Liver (tissue), 9 donors: ENCODE data around the gene MED31. TPM values are rescaled to one million over a fixed set of nuclear protein-coding genes. Genes with fewer than 3 reads are reported as not detected.

ENCODE experiments used
- DNase-seq: peaks from one replicate; pipeline ENCODE4 v3.0.0-alpha.2; 2017; ENCODE audit warnings: low spot score
- H3K27ac ChIP-seq, 2 donors: one replicate each; pipeline ENCODE4 v1.7.0; 2013; ENCODE audit warnings: inconsistent platforms in 2 of 2, low read length in 2 of 2, control low read depth in 1 of 2, low read depth in 1 of 2, mild to moderate bottlenecking in 1 of 2
- H3K27me3 ChIP-seq, 4 donors: one replicate each; pipeline versions ENCODE4 v1.6.1 to v1.7.0; 2013; ENCODE audit warnings: low read length in 3 of 4, inconsistent platforms in 1 of 4, mild to moderate bottlenecking in 1 of 4, moderate library complexity in 1 of 4; ENCODE audit not compliant: control insufficient read depth in 4 of 4, insufficient read depth in 4 of 4
- H3K36me3 ChIP-seq, 4 donors: one replicate each; pipeline versions ENCODE4 v1.6.1 to v1.7.0; 2013; ENCODE audit warnings: low read length in 3 of 4, mild to moderate bottlenecking in 3 of 4, low read depth in 1 of 4, moderate library complexity in 1 of 4; ENCODE audit not compliant: control insufficient read depth in 4 of 4, insufficient read depth in 3 of 4
- H3K4me1 ChIP-seq, 4 donors: one replicate each; pipeline versions ENCODE4 v1.6.1 to v1.7.0; 2013; ENCODE audit warnings: low read length in 3 of 4, mild to moderate bottlenecking in 3 of 4, moderate library complexity in 1 of 4; ENCODE audit not compliant: control insufficient read depth in 4 of 4, insufficient read depth in 4 of 4
- H3K4me3 ChIP-seq, 3 donors: one replicate each; pipeline versions ENCODE4 v1.6.1 to v1.7.0; 2013; ENCODE audit warnings: low read length in 3 of 3, control low read depth in 1 of 3, low read depth in 1 of 3, mild to moderate bottlenecking in 1 of 3
- H3K9ac ChIP-seq, 2 donors: one replicate each; pipeline ENCODE4 v1.7.0; 2013; ENCODE audit warnings: low read length in 2 of 2, mild to moderate bottlenecking in 2 of 2, moderate library complexity in 2 of 2, control low read depth in 1 of 2, low read depth in 1 of 2
- H3K9me3 ChIP-seq, 4 donors: one replicate each; pipeline versions ENCODE4 v1.6.1 to v1.7.0; 2013; ENCODE audit warnings: low read length in 3 of 4; ENCODE audit not compliant: control insufficient read depth in 4 of 4
- ATF3 ChIP-seq: IDR thresholded peaks from 2 replicates; pipeline ENCODE4 v1.6.1; 2016; ENCODE audit warnings: antibody characterized with exemption
- CTCF ChIP-seq: fragments of 150-350 bp; IDR thresholded peaks from 2 replicates; pipeline ENCODE4 v1.5.1; 2017; ENCODE audit warnings: improper control_type of control experiment, low read depth, low read length; ENCODE audit not compliant: missing input control
- EGR1 ChIP-seq, 2 donors: IDR thresholded peaks; 2 replicates each; pipeline ENCODE4 v1.6.1; 2016 to 2018; ENCODE audit warnings: antibody characterized with exemption in 2 of 2, low read depth in 2 of 2
- FOXA1 ChIP-seq: IDR thresholded peaks from 2 replicates; pipeline ENCODE4 v1.6.1; 2016; ENCODE audit warnings: antibody characterized with exemption
- FOXA2 ChIP-seq: IDR thresholded peaks from 2 replicates; pipeline ENCODE4 v1.6.1; 2016; ENCODE audit warnings: antibody characterized with exemption
- GABPA ChIP-seq, 2 donors: IDR thresholded peaks in 1 of 2; conservative IDR thresholded peaks in 1 of 2; 2 replicates each; pipeline ENCODE4 v1.6.1; 2016; ENCODE audit warnings: antibody characterized with exemption in 2 of 2, mild to moderate bottlenecking in 1 of 2, moderate library complexity in 1 of 2
- HNF4A ChIP-seq, 2 donors: conservative IDR thresholded peaks; 2 replicates each; pipeline ENCODE4 v1.6.1; 2016; ENCODE audit warnings: antibody characterized with exemption in 2 of 2, mild to moderate bottlenecking in 2 of 2
- HNF4G ChIP-seq: IDR thresholded peaks from 2 replicates; pipeline ENCODE4 v1.6.1; 2016; ENCODE audit warnings: antibody characterized with exemption
- JUND ChIP-seq, 2 donors: IDR thresholded peaks; 2 replicates each; pipeline ENCODE4 v1.6.1; 2016; ENCODE audit warnings: antibody characterized with exemption in 2 of 2
- MAX ChIP-seq: IDR thresholded peaks from 2 replicates; pipeline ENCODE4 v1.6.1; 2016; ENCODE audit warnings: antibody characterized with exemption
- NR2F2 ChIP-seq: IDR thresholded peaks from 2 replicates; pipeline ENCODE4 v1.6.1; 2016; ENCODE audit warnings: antibody characterized with exemption
- RAD21 ChIP-seq, 2 donors: IDR thresholded peaks; 2 replicates each; pipeline ENCODE4 v1.6.1; 2016; ENCODE audit warnings: antibody characterized with exemption in 2 of 2, mild to moderate bottlenecking in 2 of 2
- REST ChIP-seq: IDR thresholded peaks from 2 replicates; pipeline ENCODE4 v1.6.1; 2016; ENCODE audit warnings: antibody characterized with exemption, mild to moderate bottlenecking
- RXRA ChIP-seq, 2 donors: IDR thresholded peaks; 2 replicates each; pipeline ENCODE4 v1.6.1; 2017 to 2018; ENCODE audit warnings: antibody characterized with exemption in 2 of 2, mild to moderate bottlenecking in 1 of 2
- SP1 ChIP-seq: IDR thresholded peaks from 2 replicates; pipeline ENCODE4 v1.6.1; 2018; ENCODE audit warnings: antibody characterized with exemption, mild to moderate bottlenecking
- TAF1 ChIP-seq: conservative IDR thresholded peaks from 2 replicates; pipeline ENCODE4 v1.6.1; 2016; ENCODE audit warnings: antibody characterized with exemption, mild to moderate bottlenecking
- YY1 ChIP-seq: IDR thresholded peaks from 2 replicates; pipeline ENCODE4 v1.6.1; 2016; ENCODE audit warnings: antibody characterized with exemption, mild to moderate bottlenecking
- ZBTB33 ChIP-seq: IDR thresholded peaks from 2 replicates; pipeline ENCODE4 v1.6.1; 2016; ENCODE audit warnings: antibody characterized with exemption
- WGBS: extraction: QIAGEN DNeasy Blood & Tissue Kit; methylation state at CpG from one replicate; pipeline ENCODE4 v1.1.7; 2013; 5-methylcytosine and 5-hydroxymethylcytosine counted together
- polyA plus RNA-seq, 2 donors: library from polyadenylated mRNA; stranded (reverse) in 1 of 2; unstranded in 1 of 2; fragments of 200-250 nt in 1 of 2; fragments of >200 nt in 1 of 2; fragmentation: Nextera tagmentation in 1 of 2; extraction: Ambion mirVana in 1 of 2; gene quantifications; one replicate each; pipeline versions ENCODE4 v1.2.1 to v1.2.3, GENCODE V29; 2013 to 2015
- total RNA-seq, 2 donors: library from RNA; depleted of rRNA; stranded (reverse); fragments of >200 nt; gene quantifications; one replicate each; pipeline ENCODE4 v1.2.3, GENCODE V29; 2014
- donor health status: healthy.
- donor health status: healthy.
- donor health status: healthy.
- donor health status: healthy.
- donor health status: healthy.

The MED31 gene
- total and polyA plus RNA-seq, 4 donors: 6.9 to 29.8 (median 8.7) TPM

GRCh38 chr17:6674586-6674985 lies 23.2 kb upstream of the MED31 start:
- Histone ChIP-seq H3K4me3 (no peak overlapping the region), H3K27ac (no peak overlapping the region), H3K9me3 (no peaks in the 10 kb centered on the region), H3K27me3 (no peaks in the 10 kb centered on the region), H3K36me3 (no peaks in the 10 kb centered on the region), H3K9ac (no peak overlapping the region), H3K4me1 (peaks cover 2 to 11% (median 10%) of the 10 kb centered on the region in 4 donors)
- DNase-seq: no peak
- 96% methylated on average over 13 of the region's 13 CpGs for WGBS
- TF ChIP-seq HNF4A (conservative IDR thresholded peaks at IDR 0.05) (no peak), REST (no peak), ATF3 (no peak), SP1 (no peak), TAF1 (no peak), HNF4G (no peak), FOXA2 (no peak), CTCF (no peak), FOXA1 (no peak), JUND (IDR thresholded peaks at IDR 0.05) (no peak), ZBTB33 (no peak), MAX (no peak), RAD21 (IDR thresholded peaks at IDR 0.05) (no peak), YY1 (no peak), NR2F2 (no peak), GABPA (IDR thresholded peaks at IDR 0.05 in 1 of 2, conservative IDR thresholded peaks at IDR 0.05 in 1 of 2) (no peak), EGR1 (IDR thresholded peaks at IDR 0.05; ENCODE audit: low read depth in 2 of 2) (no peak), RXRA (IDR thresholded peaks at IDR 0.05) (no peak)
